ENCODE results near the gene FGFR2.

- TF ChIP-seq CBX8 (IDR thresholded peaks at IDR 0.05; ENCODE audit: borderline replicate concordance, extremely low read depth, low read depth, low read length, poor library complexity, severe bottlenecking) (no peak), CREB1 (IDR thresholded peaks at IDR 0.05) (no peak), CREB1 (CRISPR knock-in tag; IDR thresholded peaks at IDR 0.05) (no peak), FOXJ3 (CRISPR knock-in tag; IDR thresholded peaks at IDR 0.05) (no peak)
- TF ChIP-seq, protein P1, sequence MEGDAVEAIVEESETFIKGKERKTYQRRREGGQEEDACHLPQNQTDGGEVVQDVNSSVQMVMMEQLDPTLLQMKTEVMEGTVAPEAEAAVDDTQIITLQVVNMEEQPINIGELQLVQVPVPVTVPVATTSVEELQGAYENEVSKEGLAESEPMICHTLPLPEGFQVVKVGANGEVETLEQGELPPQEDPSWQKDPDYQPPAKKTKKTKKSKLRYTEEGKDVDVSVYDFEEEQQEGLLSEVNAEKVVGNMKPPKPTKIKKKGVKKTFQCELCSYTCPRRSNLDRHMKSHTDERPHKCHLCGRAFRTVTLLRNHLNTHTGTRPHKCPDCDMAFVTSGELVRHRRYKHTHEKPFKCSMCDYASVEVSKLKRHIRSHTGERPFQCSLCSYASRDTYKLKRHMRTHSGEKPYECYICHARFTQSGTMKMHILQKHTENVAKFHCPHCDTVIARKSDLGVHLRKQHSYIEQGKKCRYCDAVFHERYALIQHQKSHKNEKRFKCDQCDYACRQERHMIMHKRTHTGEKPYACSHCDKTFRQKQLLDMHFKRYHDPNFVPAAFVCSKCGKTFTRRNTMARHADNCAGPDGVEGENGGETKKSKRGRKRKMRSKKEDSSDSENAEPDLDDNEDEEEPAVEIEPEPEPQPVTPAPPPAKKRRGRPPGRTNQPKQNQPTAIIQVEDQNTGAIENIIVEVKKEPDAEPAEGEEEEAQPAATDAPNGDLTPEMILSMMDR (IDR thresholded peaks at IDR 0.05 in 2 of 3, conservative IDR thresholded peaks at IDR 0.05 in 1 of 3; ENCODE audit: insufficient read depth in 2 of 3, low read depth in 1 of 3, low read length in 3 of 3), result no peak
Observed at GRCh38 chr10:121607310-121608055, 9.2 kb upstream of the FGFR2 start.
